Activated CD4-positive, CD25-positive, alpha-beta regulatory T cell (primary cell): ENCODE results near the gene GK.
"Not testable (repeated sequence)": the region's sequence is repeated elsewhere in the genome, so short reads cannot be mapped to it uniquely, and the experiment has no call there.

Experiments used
- DNase-seq, 4 experiments: peaks; one replicate each; lab custom pipeline; 2025; lab: John Stamatoyannopoulos, UW

GK gene

DNA sequence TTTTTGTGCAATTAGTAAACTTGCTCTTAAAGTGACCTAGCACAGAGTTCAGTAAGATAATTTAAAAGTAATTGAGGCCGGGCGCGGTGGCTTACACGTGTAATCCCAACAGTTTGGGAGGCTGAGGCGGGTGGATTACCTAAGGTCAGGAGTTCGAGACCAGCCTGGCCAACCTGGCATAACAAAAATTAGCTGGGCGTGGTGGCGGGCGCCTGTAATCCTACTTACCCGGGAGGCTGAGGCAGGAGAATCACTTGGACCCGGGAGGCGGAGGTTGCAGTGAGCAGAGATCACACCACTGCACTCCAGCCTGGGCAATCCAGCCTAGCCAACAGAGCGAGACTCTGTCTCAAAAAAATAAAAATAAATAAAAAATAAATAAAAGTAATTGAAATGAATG lies 1.2 kb downstream of the GK start:
- DNase-seq, result not testable (repeated sequence)

DNA sequence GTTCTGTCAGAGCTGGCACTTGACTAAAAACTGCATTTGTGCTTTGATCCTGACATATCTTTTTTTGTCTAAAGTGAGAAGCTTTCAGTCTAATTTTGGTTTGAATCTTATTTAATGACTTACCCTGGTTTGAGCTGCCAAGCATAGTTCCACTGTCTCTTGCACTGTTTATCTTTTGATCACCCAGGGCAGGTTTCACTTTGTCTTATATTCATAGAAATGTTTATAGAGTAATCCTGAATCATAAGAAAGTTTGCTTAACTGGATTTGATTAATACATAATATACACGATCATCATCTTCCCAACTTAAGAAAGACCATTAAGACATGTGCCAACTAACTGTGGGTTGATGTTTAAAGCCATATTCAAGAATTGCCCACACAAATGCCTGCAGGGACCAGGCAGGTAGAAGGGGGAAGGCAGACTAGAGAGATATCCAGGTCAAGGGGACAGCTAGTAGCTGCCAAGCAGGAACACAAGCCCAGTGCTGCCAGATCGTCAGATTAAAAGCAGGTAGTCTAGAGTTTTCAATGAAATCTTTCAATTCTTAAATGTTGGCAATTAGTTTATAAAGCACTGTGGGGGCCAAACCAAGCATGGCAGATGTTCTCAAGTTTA lies 1.9 kb downstream of the GK start:
- no peak for DNase-seq

GRCh38 chrX:30655991-30656390 lies 2.8 kb downstream of the GK start:
- no peak for DNase-seq

DNA sequence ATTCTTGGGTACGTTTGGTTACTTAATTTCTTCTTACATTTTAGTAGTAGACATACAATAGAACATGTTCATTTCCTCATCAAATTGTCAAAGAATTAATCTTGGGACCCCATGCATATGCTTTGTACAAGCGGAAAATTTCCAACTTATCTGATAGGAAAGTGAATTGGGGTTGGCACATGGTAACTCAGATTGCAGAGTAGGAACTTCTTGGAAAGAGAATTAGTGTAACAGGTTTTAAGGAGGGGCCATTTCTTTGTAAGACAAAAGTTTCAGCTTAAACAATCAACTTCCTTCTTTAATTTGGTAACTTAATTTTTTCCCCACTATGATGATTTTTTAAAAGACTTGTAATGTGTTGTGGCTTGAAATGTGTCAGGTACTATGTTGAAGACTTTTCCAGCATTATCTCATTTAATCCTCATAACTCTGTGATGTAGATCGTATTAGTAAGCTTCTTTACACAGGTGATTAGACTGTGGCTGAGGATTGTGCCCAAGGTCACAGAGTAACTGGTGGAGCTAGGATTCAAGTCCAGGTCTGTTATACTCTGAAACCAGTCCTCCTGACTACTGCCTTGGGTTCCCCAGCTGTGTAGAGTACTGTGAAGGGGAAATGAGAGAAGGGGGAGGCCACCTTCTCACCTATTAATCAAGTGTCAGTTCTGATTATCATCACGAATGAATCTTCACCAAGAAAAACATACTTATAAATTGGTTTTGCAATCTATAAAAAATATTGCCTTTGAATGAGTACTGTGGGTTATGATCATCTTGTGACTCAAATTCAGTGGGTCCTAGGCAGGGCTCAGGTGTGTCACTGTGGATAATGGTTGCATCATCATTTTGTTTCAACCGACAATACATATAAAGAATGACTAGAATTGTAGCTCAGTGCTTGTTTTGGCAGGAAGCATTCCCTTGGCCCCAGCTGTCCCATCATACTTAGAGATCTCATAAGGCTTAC lies 4.3 kb downstream of the GK start:
- DNase-seq, result peak in 1 of 4 experiments; percentile 2

DNA sequence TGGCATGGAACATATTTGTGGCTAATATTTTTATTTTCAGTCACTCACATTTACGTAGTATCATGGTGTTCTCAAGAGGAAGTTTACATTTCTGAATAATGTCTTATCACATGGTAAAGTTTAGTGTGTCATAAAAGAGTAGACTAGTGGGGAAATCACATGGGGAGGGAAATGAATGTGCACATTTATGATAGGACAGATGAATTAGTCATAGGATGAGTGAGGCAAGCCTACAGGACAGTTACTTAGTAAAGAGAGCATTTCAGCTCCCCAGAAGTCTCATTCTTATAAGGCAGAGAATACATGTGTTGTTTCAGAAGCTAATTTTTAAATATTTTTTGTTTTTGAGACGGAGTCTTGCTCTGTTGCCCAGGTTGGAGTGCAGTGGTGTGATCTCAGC lies 6.2 kb downstream of the GK start:
- DNase-seq, result no peak

- no peak for DNase-seq
These were observed 8.0 kb downstream of the GK start for GRCh38 chrX:30661228-30661627.

GRCh38 chrX:30663322-30663721 lies 10.1 kb downstream of the GK start:
- DNase-seq, result no peak

DNA sequence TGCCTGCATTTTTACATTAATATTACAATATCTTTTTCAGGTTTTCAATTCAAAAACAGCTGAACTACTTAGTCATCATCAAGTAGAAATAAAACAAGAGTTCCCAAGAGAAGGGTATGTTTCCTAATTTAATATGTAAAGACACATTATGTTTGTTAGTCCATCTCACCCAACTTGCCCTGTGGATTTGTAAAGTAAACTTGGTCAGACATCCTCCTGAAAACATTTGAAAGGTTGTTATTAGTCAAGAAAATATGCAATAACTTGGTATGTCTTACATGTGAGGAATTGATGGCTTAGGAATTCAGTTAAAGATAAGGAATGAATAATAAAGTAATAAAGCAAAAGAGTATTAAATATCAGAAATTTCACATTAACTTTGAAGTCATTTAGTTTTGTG lies 12.2 kb downstream of the GK start:
- DNase-seq, result no peak

DNA sequence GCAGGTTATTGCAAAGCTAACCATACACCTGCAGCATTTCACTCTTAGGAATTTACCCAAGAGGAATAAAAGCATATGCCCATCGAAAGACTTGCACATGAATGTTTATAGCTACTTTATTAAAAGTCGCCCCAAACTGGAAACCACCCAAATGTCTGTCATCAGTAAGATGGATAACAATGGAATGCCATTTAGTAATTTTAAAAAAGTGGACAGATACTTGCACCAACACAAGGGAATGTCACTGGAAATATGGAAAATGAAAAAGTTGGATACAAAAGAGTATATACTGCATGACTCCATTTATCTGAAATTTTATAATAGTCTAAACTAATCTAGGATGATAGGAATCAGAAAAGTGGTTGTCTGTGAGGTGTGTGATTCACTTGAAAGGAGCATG lies 12.9 kb downstream of the GK start:
- no peak for DNase-seq

DNA sequence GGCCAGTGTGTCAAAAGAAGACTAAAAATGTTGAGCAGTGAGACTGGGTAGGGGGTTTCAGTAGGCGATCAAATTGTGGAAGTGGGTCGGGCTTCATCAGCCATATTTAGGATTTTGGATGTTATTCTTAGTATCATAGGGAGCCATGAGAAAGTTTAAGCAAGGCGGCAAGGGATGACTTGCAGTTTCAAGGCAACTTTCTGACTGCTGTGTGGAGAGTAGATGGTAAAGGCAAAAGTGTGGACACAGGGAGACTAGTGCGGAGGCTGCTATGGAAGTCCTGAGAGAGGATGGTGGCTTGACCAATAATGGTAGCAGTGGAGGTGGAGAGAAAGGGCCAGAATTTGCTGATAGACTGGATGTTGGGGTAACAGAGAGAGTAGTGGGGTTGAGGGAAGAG lies 15.4 kb downstream of the GK start:
- DNase-seq, result no peak

- not testable (repeated sequence) for DNase-seq
These were observed 18.0 kb downstream of the GK start for GRCh38 chrX:30671189-30671588.

- DNase-seq, result no peak
These were observed 20.0 kb downstream of the GK start for GRCh38 chrX:30673127-30673796.

DNA sequence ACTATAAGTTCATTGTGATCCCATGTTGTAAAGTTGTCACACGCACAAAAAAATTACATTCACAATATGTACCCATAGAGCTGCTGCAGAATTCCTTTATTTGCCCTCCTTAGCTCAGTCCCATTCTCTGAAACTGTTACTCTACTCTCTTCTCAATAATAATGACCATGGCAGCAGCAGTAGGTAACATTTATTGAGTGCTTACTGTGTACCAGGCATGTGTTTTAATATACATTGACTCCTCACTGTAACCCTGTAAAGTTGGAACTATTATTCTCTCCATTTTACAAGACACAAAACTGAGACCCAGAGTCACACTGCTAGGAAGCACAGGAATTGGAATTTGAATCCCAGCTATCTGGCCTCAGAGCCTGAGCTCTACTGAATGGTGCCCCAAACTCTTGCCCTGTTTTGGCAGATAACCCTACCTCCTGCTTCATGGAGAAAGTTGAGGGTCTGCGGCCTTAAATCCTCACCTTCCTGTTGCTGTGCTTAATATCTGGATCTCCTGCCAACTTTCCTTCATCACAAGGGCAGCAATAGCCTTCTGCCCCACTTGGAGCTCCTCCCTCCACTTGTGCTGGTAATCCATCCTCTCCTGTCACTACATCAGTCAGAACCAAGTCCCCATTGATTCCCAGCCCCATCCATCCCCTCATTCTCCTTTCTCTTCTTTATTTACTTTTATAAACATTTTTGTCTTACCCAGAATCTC lies 20.8 kb downstream of the GK start:
- no peak for DNase-seq

DNA sequence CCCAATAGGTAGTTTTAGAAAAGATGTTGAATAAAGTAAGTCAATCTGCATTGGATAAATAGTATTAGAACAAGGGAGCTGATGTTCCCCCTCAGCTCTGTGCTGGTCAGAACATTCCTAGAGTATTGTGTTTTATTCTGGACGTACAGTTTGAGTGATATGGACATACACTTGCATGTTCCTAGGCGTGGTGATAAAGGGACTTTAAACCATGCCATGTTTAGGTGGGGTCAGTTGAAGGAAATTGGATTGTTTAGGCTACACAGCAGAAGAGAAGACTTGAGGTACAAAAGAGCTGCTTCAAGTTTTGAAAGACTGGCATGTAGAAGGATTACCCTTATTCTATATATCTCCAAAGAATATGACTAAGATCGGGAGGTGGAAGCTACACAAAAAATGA lies 21.6 kb downstream of the GK start:
- DNase-seq, result no peak

GRCh38 chrX:30679369-30679768 lies 26.1 kb downstream of the GK start:
- no peak for DNase-seq

DNA sequence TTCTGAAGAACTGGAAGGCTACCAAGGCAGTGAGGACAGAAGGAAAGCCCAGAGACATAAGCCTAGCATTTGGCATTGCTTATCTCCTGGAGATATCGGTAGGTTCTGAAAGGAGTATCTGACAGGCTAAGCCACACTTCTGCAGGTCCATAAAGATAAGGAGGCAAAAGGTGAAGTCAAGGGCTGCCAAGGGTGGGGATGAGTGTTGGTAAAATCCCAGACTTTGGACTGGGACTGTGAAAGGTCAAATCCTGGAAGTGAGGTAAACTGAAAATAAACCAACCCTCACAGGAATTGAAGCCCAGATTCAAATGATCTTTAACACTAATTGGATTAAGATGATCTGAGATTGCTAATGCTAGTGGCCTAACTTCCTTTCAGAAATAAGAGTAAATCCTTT lies 27.4 kb downstream of the GK start:
- no peak for DNase-seq

- DNase-seq, result no peak
These were observed 35.4 kb downstream of the GK start for GRCh38 chrX:30688641-30689040.

GRCh38 chrX:30689116-30689515 lies 35.9 kb downstream of the GK start:
- no peak for DNase-seq

DNA sequence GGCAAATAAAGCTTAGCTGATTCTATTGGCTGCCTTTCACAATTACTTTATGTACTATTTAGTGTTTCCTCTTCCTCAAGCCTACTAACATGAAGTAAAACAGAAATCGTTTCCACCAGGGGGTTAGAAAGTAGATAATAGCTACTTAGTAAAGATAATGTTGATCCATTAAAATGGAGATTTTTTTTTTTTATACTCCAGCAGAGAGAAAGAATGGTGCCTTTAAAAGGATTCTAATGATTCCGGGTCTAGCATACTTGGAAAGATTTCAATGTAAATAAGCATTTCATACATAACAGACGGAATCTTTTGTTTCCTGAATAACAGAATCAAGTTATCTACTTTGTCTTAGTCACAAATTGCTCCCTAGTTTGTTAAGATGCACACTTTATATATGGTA lies 37.1 kb downstream of the GK start:
- DNase-seq, result no peak

DNA sequence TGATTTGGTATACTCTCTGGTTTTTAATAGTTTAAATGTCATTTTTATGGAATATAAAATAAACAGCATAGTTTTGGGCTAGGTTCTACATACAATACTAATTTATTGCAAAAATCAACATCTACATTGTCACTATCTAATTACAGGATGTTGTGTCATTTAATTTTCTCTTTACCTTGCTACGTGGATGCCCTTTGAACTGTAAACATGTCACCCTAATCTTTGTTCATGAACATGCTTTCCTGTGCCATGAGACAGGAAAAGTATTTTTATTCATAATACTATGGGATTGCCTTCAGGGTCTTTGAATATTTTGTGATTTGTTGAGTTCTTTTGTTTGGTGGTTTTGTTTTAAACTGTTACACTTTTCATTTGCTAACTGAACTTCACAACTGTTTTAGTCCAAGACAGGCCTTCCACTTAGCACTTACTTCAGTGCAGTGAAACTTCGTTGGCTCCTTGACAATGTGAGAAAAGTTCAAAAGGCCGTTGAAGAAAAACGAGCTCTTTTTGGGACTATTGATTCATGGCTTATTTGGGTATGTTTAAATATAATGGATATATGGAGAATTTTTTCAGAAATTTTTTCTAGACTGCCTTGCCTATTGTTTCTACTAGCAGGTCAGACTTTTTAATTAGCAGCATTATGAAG lies 40.9 kb downstream of the GK start:
- no peak for DNase-seq

DNA sequence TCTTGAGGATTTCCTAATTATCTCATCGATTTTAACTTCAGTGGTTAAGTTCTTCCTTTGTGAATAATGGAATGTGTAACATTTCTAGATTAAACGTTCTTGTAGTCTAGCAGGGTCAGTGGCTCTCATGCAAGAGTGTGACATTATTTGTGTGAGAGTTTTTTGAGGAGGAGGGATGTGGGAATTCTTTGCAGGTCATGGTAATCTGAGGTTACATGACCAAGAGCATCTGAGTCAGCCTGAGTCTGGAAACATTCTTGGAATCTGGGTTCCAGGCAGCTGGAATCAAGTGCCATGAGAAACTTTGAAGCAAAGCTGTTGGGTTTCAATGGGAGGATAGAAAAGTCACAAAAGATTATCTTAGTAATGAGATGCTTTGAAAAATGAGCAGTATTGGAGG lies 49.5 kb downstream of the GK start:
- DNase-seq, result no peak
